DND-41 (cell line): ENCODE data around the gene KBTBD13.

Source experiments
- CTCF ChIP-seq: IDR thresholded peaks from 2 replicates; pipeline ENCODE4 v1.5.1; 2012; ENCODE audit warnings: borderline replicate concordance, low read length, moderate library complexity, mild to moderate bottlenecking; ENCODE audit not compliant: poor library complexity, severe bottlenecking; ENCODE audit errors: extremely low read depth
- EZH2 ChIP-seq: IDR thresholded peaks from 3 replicates; pipeline ENCODE4 v1.6.1; 2012; ENCODE audit warnings: borderline replicate concordance, low read depth, mild to moderate bottlenecking, moderate library complexity, low read length, inconsistent platforms; ENCODE audit not compliant: severe bottlenecking

- TF ChIP-seq CTCF (no peak), EZH2 (no peak)
These were observed 14.5 kb upstream of the KBTBD13 start for GRCh38 chr15:65062061-65062460.
